Fibroblast of the conjunctiva (primary cell): ENCODE results near the gene TSPY10.
"Not testable (repeated sequence)": the region's sequence is repeated elsewhere in the genome, so short reads cannot be mapped to it uniquely, and the experiment has no call there.

Experiments
- DNase-seq: peaks from one replicate; pipeline ENCODE4 v3.0.0-alpha.2; 2010; ENCODE audit warnings: low read depth

The TSPY10 gene

GRCh38 chrY:9527580-9527979, at the start of gene TSPY10:
TSS of gene TSPY10 (plus strand) at chrY:9527880. CDS start at chrY:9527926, 46 bp downstream.
- DNase-seq = not testable (repeated sequence)

- DNase-seq = not testable (repeated sequence)
Measured at GRCh38 chrY:9486967-9487366, 40.7 kb upstream of the TSPY10 start, which contains the start of gene TSPY9. TSS of gene TSPY9 (plus strand) at chrY:9487267. CDS start at chrY:9487313, 46 bp downstream.

- DNase-seq = not testable (repeated sequence)
Measured at GRCh38 chrY:9504396-9504795, 23.3 kb upstream of the TSPY10 start.

GRCh38 chrY:9516287-9516686, 11.4 kb upstream of the TSPY10 start:
- not testable (repeated sequence) for DNase-seq
